GM23248 (cell line): ENCODE measurements around the gene OR1D2. TPM values are rescaled to one million over a fixed set of nuclear protein-coding genes. Genes with fewer than 3 reads are reported as not detected.

ENCODE experiments used
- DNase-seq: peaks from one replicate; pipeline ENCODE4 v3.0.0-alpha.2; 2015
- H2AFZ ChIP-seq: fragments of 200-600 bp; sonication (generic); 2 replicates; pipeline ENCODE4 v1.6.1; 2016; ENCODE audit warnings: antibody characterized with exemption
- H3F3A ChIP-seq: fragments of 200-600 bp; sonication (generic); 2 replicates; pipeline ENCODE4 v1.6.1; 2016; ENCODE audit warnings: mild to moderate bottlenecking, antibody characterized with exemption, mixed run types; ENCODE audit not compliant: insufficient read depth
- H3K27ac ChIP-seq: fragments of 200-600 bp; sonication (generic); 2 replicates; pipeline ENCODE4 v1.5.1; 2016; ENCODE audit warnings: mild to moderate bottlenecking
- H3K27me3 ChIP-seq: fragments of 200-600 bp; sonication (generic); replicated peaks from 2 replicates; pipeline ENCODE4 v1.6.1; 2016; ENCODE audit warnings: mild to moderate bottlenecking; ENCODE audit not compliant: insufficient read depth
- H3K36me3 ChIP-seq: fragments of 200-600 bp; sonication (generic); 2 replicates; pipeline ENCODE4 v1.6.1; 2016; ENCODE audit warnings: low read depth, mild to moderate bottlenecking
- H3K4me1 ChIP-seq: fragments of 200-600 bp; sonication (generic); 2 replicates; pipeline ENCODE4 v1.6.1; 2016; ENCODE audit warnings: mild to moderate bottlenecking; ENCODE audit not compliant: insufficient read depth
- H3K4me2 ChIP-seq: fragments of 200-600 bp; sonication (generic); one replicate; pipeline ENCODE4 v1.6.1; 2016; ENCODE audit warnings: mild to moderate bottlenecking; ENCODE audit not compliant: unreplicated experiment
- H3K4me3 ChIP-seq: fragments of 200-600 bp; sonication (generic); 2 replicates; pipeline ENCODE4 v1.5.1; 2016; ENCODE audit warnings: mild to moderate bottlenecking
- H3K79me2 ChIP-seq: fragments of 200-600 bp; sonication (generic); 2 replicates; pipeline ENCODE4 v1.6.1; 2016; ENCODE audit warnings: mild to moderate bottlenecking; ENCODE audit not compliant: insufficient read depth
- H3K9ac ChIP-seq: fragments of 200-600 bp; sonication (generic); 2 replicates; pipeline ENCODE4 v1.6.1; 2016; ENCODE audit warnings: mild to moderate bottlenecking
- H3K9me2 ChIP-seq: fragments of 200-600 bp; sonication (generic); 2 replicates; pipeline ENCODE4 v1.6.1; 2016; ENCODE audit warnings: mixed run types, mild to moderate bottlenecking, moderate library complexity; ENCODE audit not compliant: insufficient read depth
- H3K9me3 ChIP-seq: fragments of 200-600 bp; sonication (generic); one replicate; pipeline ENCODE4 v1.6.1; 2017; ENCODE audit warnings: low read depth
- H4K20me1 ChIP-seq: fragments of 200-600 bp; sonication (generic); 2 replicates; pipeline ENCODE4 v1.6.0; 2016; ENCODE audit not compliant: insufficient read depth
- EZH2 ChIP-seq: fragments of 200-600 bp; sonication (generic); IDR thresholded peaks from 2 replicates; pipeline ENCODE4 v1.6.1; 2018; ENCODE audit warnings: antibody characterized with exemption, mild to moderate bottlenecking; ENCODE audit not compliant: insufficient read depth, poor library complexity, severe bottlenecking
- EZH2phosphoT487 ChIP-seq: fragments of 200-600 bp; sonication (generic); IDR thresholded peaks from 2 replicates; pipeline ENCODE4 v1.6.1; 2018; ENCODE audit warnings: antibody characterized with exemption, moderate library complexity, mild to moderate bottlenecking, low read depth; ENCODE audit not compliant: insufficient read depth
- WGBS, 2 experiments: methylation state at CpG; one replicate each; pipeline ENCODE4 v1.1.6; 2015 to 2017; ENCODE audit warnings: low lambda C conversion rate in 2 of 2, low coverage in 1 of 2; ENCODE audit errors: missing lambda C conversion rate in 2 of 2; 5-methylcytosine and 5-hydroxymethylcytosine counted together
- in situ Hi-C: fragments of 300-500 bp; cut with MboI; formaldehyde crosslinking; loops from 2 replicates; pipeline ENCODE4 v1.15.0; 2020
- polyA plus RNA-seq: library from polyadenylated mRNA; unstranded; fragments of >200 nt; fragmentation: Nextera tagmentation; extraction: Ambion mirVana; gene quantifications from 2 replicates; pipeline ENCODE4 v1.2.1, GENCODE V29; 2016
- total RNA-seq: library from RNA; depleted of rRNA; stranded (reverse); fragments of >200 nt; shearing (Covaris generic); gene quantifications from 2 replicates; pipeline ENCODE4 v1.2.3, GENCODE V29; 2014; rRNA removed

The OR1D2 gene
- total and polyA plus RNA-seq, 2 experiments from 2014 or later: not detected

- no peak overlapping the region for H3K9ac ChIP-seq
- no peaks in the 10 kb centered on the region for H3F3A ChIP-seq
- H3K79me2 ChIP-seq: no peaks in the 10 kb centered on the region
- no peaks in the 10 kb centered on the region for H3K36me3 ChIP-seq
- no peak overlapping the region for H3K27ac ChIP-seq
- H4K20me1 ChIP-seq: no peaks in the 10 kb centered on the region
- H3K4me3 ChIP-seq: no peak overlapping the region
- no peaks in the 10 kb centered on the region for H3K9me3 ChIP-seq
- TF ChIP-seq EZH2phosphoT487 (no peak), EZH2 (no peak)
- no peaks in the 10 kb centered on the region for H3K9me2 ChIP-seq
- in situ Hi-C loops: loop anchor here (25.0 kb wide), 1 partner anchor 593 kb away; the partner anchor contains the start of genes CTNS and SHPK
- DNase-seq: no peak
- H3K27me3 ChIP-seq: no peaks in the 10 kb centered on the region
- H2AFZ ChIP-seq: no peak overlapping the region
- no peak overlapping the region for H3K4me2 ChIP-seq
- no peaks in the 10 kb centered on the region for H3K4me1 ChIP-seq
- 50 to 61% methylated on average over 11 of the region's 11 CpGs for WGBS, 2 experiments
Observed at GRCh38 chr17:3043737-3044365, 60.4 kb downstream of the OR1D2 start.

- Histone ChIP-seq H3K27me3 (no peaks in the 10 kb centered on the region), H3K4me3 (no peak overlapping the region), H3K4me1 (no peaks in the 10 kb centered on the region), H3K9me2 (no peaks in the 10 kb centered on the region), H3F3A (no peaks in the 10 kb centered on the region), H3K9ac (no peak overlapping the region), H3K9me3 (no peaks in the 10 kb centered on the region), H3K36me3 (no peaks in the 10 kb centered on the region), H2AFZ (no peak overlapping the region), H3K79me2 (no peaks in the 10 kb centered on the region), H3K27ac (no peak overlapping the region), H4K20me1 (no peaks in the 10 kb centered on the region), H3K4me2 (no peak overlapping the region)
- 74 to 75% methylated on average over 5 of the region's 5 CpGs for WGBS, 2 experiments
- no peak for DNase-seq
- in situ Hi-C loops: loop anchor here (25.0 kb wide), 1 partner anchor 596 kb away; the partner anchor contains the start of genes CTNS and SHPK
- TF ChIP-seq EZH2phosphoT487 (no peak), EZH2 (no peak)
Observed at GRCh38 chr17:3040882-3041281, 63.3 kb downstream of the OR1D2 start.

GRCh38 chr17:3039736-3040135 lies 64.5 kb downstream of the OR1D2 start:
- Histone ChIP-seq H3K36me3 (no peaks in the 10 kb centered on the region), H3K4me1 (no peaks in the 10 kb centered on the region), H3K79me2 (no peaks in the 10 kb centered on the region), H3K9me3 (no peaks in the 10 kb centered on the region), H3K27me3 (no peaks in the 10 kb centered on the region), H3K9me2 (no peaks in the 10 kb centered on the region), H2AFZ (no peak overlapping the region), H4K20me1 (no peaks in the 10 kb centered on the region), H3K4me3 (no peak overlapping the region), H3K4me2 (no peak overlapping the region), H3F3A (no peaks in the 10 kb centered on the region), H3K9ac (no peak overlapping the region), H3K27ac (no peak overlapping the region)
- TF ChIP-seq EZH2phosphoT487 (no peak), EZH2 (no peak)
- in situ Hi-C loops: loop anchor here (25.0 kb wide), 1 partner anchor 598 kb away; the partner anchor contains the start of genes CTNS and SHPK
- DNase-seq: no peak
- 51 to 64% methylated on average over 6 of the region's 6 CpGs for WGBS, 2 experiments

GRCh38 chr17:3038941-3039340 lies 65.3 kb downstream of the OR1D2 start:
- Histone ChIP-seq H3K4me3 (no peak overlapping the region), H2AFZ (no peak overlapping the region), H3K36me3 (no peaks in the 10 kb centered on the region), H3K4me1 (no peaks in the 10 kb centered on the region), H3K9me3 (no peaks in the 10 kb centered on the region), H4K20me1 (no peaks in the 10 kb centered on the region), H3K9me2 (no peaks in the 10 kb centered on the region), H3K4me2 (no peak overlapping the region), H3K27me3 (no peaks in the 10 kb centered on the region), H3F3A (no peaks in the 10 kb centered on the region), H3K79me2 (no peaks in the 10 kb centered on the region), H3K27ac (no peak overlapping the region), H3K9ac (no peak overlapping the region)
- in situ Hi-C loops: loop anchor here (25.0 kb wide), 1 partner anchor 598 kb away; the partner anchor contains the start of genes CTNS and SHPK
- DNase-seq: no peak
- TF ChIP-seq EZH2phosphoT487 (no peak), EZH2 (no peak)
- 41 to 45% methylated on average over 5 of the region's 5 CpGs for WGBS, 2 experiments

Other genes with a start within 250 kb of the OR1D2 start
- not detected in 2 replicates for gene OR1D5, start 40.8 kb downstream of the OR1D2 start, total RNA-seq
- gene OR1D5, start 40.8 kb downstream of the OR1D2 start, polyA plus RNA-seq: not detected in 2 replicates
- not detected in 2 replicates for gene OR1G1, start 23.1 kb upstream of the OR1D2 start, total RNA-seq
- not detected in 2 replicates for gene OR1G1, start 23.1 kb upstream of the OR1D2 start, polyA plus RNA-seq
- not detected in 2 replicates for gene OR1A2, start 93.1 kb upstream of the OR1D2 start, total RNA-seq
- not detected in 2 replicates for gene OR1A2, start 93.1 kb upstream of the OR1D2 start, polyA plus RNA-seq
- not detected in 2 replicates for gene OR1A1, start 103.2 kb upstream of the OR1D2 start, total RNA-seq
- gene OR1A1, start 103.2 kb upstream of the OR1D2 start, polyA plus RNA-seq: not detected in 2 replicates
- gene OR3A1, start 193.9 kb upstream of the OR1D2 start, total RNA-seq: not detected in 2 replicates
- gene OR3A1, start 193.9 kb upstream of the OR1D2 start, polyA plus RNA-seq: not detected in 2 replicates